H9 (cell line): ENCODE data around the gene BAG3. TPM values are rescaled to one million over a fixed set of nuclear protein-coding genes. Genes with fewer than 3 reads are reported as not detected.

ENCODE experiments used
- DNase-seq: peaks from one replicate; pipeline ENCODE4 v3.0.0-alpha.2; 2017
- H2AFZ ChIP-seq: one replicate; pipeline ENCODE4 v1.6.1; 2013; ENCODE audit warnings: mild to moderate bottlenecking, low read length, control low read depth, moderate library complexity
- H2AK5ac ChIP-seq: 2 replicates; pipeline ENCODE4 v1.6.1; 2013; ENCODE audit warnings: low read length, control low read depth, mixed read lengths; ENCODE audit not compliant: insufficient read length
- H2BK120ac ChIP-seq: one replicate; pipeline ENCODE4 v1.6.1; 2013; ENCODE audit warnings: low read depth, mild to moderate bottlenecking, low read length, control low read depth, inconsistent platforms; ENCODE audit not compliant: poor library complexity, severe bottlenecking
- H2BK12ac ChIP-seq: 2 replicates; pipeline ENCODE4 v1.6.1; 2013; ENCODE audit warnings: low read length, control low read depth, mixed read lengths, low read depth; ENCODE audit not compliant: insufficient read length
- H2BK15ac ChIP-seq: 2 replicates; pipeline ENCODE4 v1.6.1; 2013; ENCODE audit warnings: low read depth, low read length, control low read depth
- H2BK20ac ChIP-seq: one replicate; pipeline ENCODE4 v1.6.1; 2013; ENCODE audit warnings: low read depth, mild to moderate bottlenecking, low read length, control low read depth, inconsistent platforms; ENCODE audit not compliant: poor library complexity, severe bottlenecking
- H2BK5ac ChIP-seq: 2 replicates; pipeline ENCODE4 v1.6.1; 2013; ENCODE audit warnings: low read length, control low read depth, mixed read lengths; ENCODE audit not compliant: insufficient read length
- H3K14ac ChIP-seq: 2 replicates; pipeline ENCODE4 v1.6.1; 2013; ENCODE audit warnings: low read length, control low read depth; ENCODE audit not compliant: insufficient read depth
- H3K18ac ChIP-seq: 2 replicates; pipeline ENCODE4 v1.6.1; 2013; ENCODE audit warnings: low read depth, mild to moderate bottlenecking, mixed read lengths, low read length, control low read depth; ENCODE audit not compliant: insufficient read length
- H3K23ac ChIP-seq: 2 replicates; pipeline ENCODE4 v1.6.1; 2013; ENCODE audit warnings: low read length, control low read depth, mixed read lengths, low read depth; ENCODE audit not compliant: insufficient read length
- H3K23me2 ChIP-seq: 2 replicates; pipeline ENCODE4 v1.6.1; 2013; ENCODE audit warnings: low read depth, mild to moderate bottlenecking, mixed read lengths, low read length, control low read depth; ENCODE audit not compliant: insufficient read length, poor library complexity, severe bottlenecking
- H3K27ac ChIP-seq: 2 replicates; pipeline ENCODE4 v1.5.1; 2013; ENCODE audit warnings: low read length, control low read depth, mixed read lengths, low read depth; ENCODE audit not compliant: insufficient read length
- H3K27me3 ChIP-seq: 2 replicates; pipeline ENCODE4 v1.6.1; 2013; ENCODE audit warnings: low read length, control low read depth, inconsistent platforms; ENCODE audit not compliant: insufficient read depth
- H3K4ac ChIP-seq: 2 replicates; pipeline ENCODE4 v1.6.1; 2013; ENCODE audit warnings: low read depth, mild to moderate bottlenecking, control low read depth, inconsistent platforms, low read length, moderate library complexity
- H3K4me1 ChIP-seq: 2 replicates; pipeline ENCODE4 v1.6.1; 2013; ENCODE audit warnings: low read length, control low read depth, inconsistent platforms; ENCODE audit not compliant: insufficient read depth
- H3K4me2 ChIP-seq: 2 replicates; pipeline ENCODE4 v1.6.1; 2013; ENCODE audit warnings: low read length, control low read depth, mixed read lengths; ENCODE audit not compliant: insufficient read length, insufficient read depth
- H3K56ac ChIP-seq: 2 replicates; pipeline ENCODE4 v1.6.1; 2013; ENCODE audit warnings: low read depth, mild to moderate bottlenecking, mixed read lengths, low read length, control low read depth; ENCODE audit not compliant: insufficient read length
- H3K79me1 ChIP-seq: 2 replicates; pipeline ENCODE4 v1.6.1; 2013; ENCODE audit warnings: low read depth, mild to moderate bottlenecking, moderate library complexity, low read length, control low read depth, inconsistent platforms; ENCODE audit not compliant: insufficient read depth, poor library complexity, severe bottlenecking
- H3K79me2 ChIP-seq: 2 replicates; pipeline ENCODE4 v1.6.1; 2013; ENCODE audit warnings: low read length, control low read depth, inconsistent platforms; ENCODE audit not compliant: insufficient read depth
- H3K9ac ChIP-seq: 2 replicates; pipeline ENCODE4 v1.6.1; 2013; ENCODE audit warnings: low read length, control low read depth, mixed read lengths; ENCODE audit not compliant: insufficient read length; ENCODE audit errors: extremely low read depth
- H3K9me3 ChIP-seq: one replicate; pipeline ENCODE4 v1.6.1; 2013; ENCODE audit warnings: low read depth, low read length, inconsistent platforms; ENCODE audit not compliant: control insufficient read depth
- H3T11ph ChIP-seq: one replicate; pipeline ENCODE4 v1.6.1; 2013; ENCODE audit warnings: mild to moderate bottlenecking, low read length, control low read depth, inconsistent platforms
- H4K20me1 ChIP-seq: one replicate; pipeline ENCODE4 v1.6.1; 2013; ENCODE audit not compliant: control insufficient read depth, insufficient read length, insufficient read depth
- H4K5ac ChIP-seq: 2 replicates; pipeline ENCODE4 v1.6.1; 2013; ENCODE audit warnings: low read depth, mild to moderate bottlenecking, mixed read lengths, low read length, control low read depth; ENCODE audit not compliant: insufficient read length
- H4K8ac ChIP-seq: replicated peaks from 2 replicates; pipeline ENCODE4 v1.6.1; 2013; ENCODE audit warnings: low read length, control low read depth, mixed read lengths, low read depth; ENCODE audit not compliant: insufficient read length
- H4K91ac ChIP-seq: 2 replicates; pipeline ENCODE4 v1.6.1; 2013; ENCODE audit warnings: low read depth, mild to moderate bottlenecking, moderate library complexity, mixed read lengths, low read length, control low read depth; ENCODE audit not compliant: insufficient read length
- H3K27ac Mint-ChIP-seq, 3 experiments: 2 replicates in 2 of 3; 3 replicates in 1 of 3; pipeline ENCODE4 v1.8.0; 2020 to 2021; ENCODE audit warnings: mixed read lengths in 3 of 3, mild to moderate bottlenecking in 1 of 3, moderate library complexity in 1 of 3
- H3K27me3 Mint-ChIP-seq: 2 replicates; pipeline ENCODE4 v1.8.0; 2021; ENCODE audit warnings: low read depth, mild to moderate bottlenecking, moderate library complexity, mixed read lengths
- H3K36me3 Mint-ChIP-seq, 3 experiments: 2 replicates in 2 of 3; 3 replicates in 1 of 3; pipeline ENCODE4 v1.8.0; 2020 to 2021; ENCODE audit warnings: low read depth in 3 of 3, mixed read lengths in 3 of 3; ENCODE audit not compliant: insufficient read depth in 1 of 3
- H3K4me1 Mint-ChIP-seq, 2 experiments: 2 replicates each; pipeline ENCODE4 v1.8.0; 2020; ENCODE audit warnings: mixed read lengths in 2 of 2
- H3K4me3 Mint-ChIP-seq, 2 experiments: 2 replicates in 1 of 2; 3 replicates in 1 of 2; pipeline ENCODE4 v1.8.0; 2020 to 2021; ENCODE audit warnings: mild to moderate bottlenecking in 2 of 2, mixed read lengths in 2 of 2, moderate library complexity in 1 of 2
- H3K9me3 Mint-ChIP-seq, 2 experiments: 2 replicates in 1 of 2; 3 replicates in 1 of 2; pipeline ENCODE4 v1.8.0; 2020; ENCODE audit warnings: mild to moderate bottlenecking in 2 of 2, mixed read lengths in 2 of 2, moderate library complexity in 1 of 2
- CTCF ChIP-seq: fragments of 200-600 bp; sonication (generic); conservative IDR thresholded peaks from 3 replicates; pipeline ENCODE4 v1.8.0; 2021; ENCODE audit warnings: antibody characterized with exemption, mild to moderate bottlenecking
- WGBS: extraction: QIAGEN DNeasy Blood & Tissue Kit; methylation state at CpG from one replicate; pipeline ENCODE4 v1.1.7; 2013; ENCODE audit warnings: missing lambda C conversion rate, low lambda C conversion rate, mixed read lengths; ENCODE audit not compliant: insufficient read length; ENCODE audit errors: extremely low coverage; 5-methylcytosine and 5-hydroxymethylcytosine counted together
- total RNA-seq: library from RNA; stranded (reverse); gene quantifications from 2 replicates; pipeline ENCODE4 v1.2.1, GENCODE V29; 2021

BAG3 gene
- total RNA-seq, 1 experiment from 2014 or later, result 11.4 TPM

- H3T11ph ChIP-seq, result no peak overlapping the region
- no peak overlapping the region for H2BK12ac ChIP-seq
- no peak overlapping the region for H3K4me3 Mint-ChIP-seq
- H3K27ac ChIP-seq, result no peak overlapping the region
- H2BK120ac ChIP-seq, result no peak overlapping the region
- H3K27me3 Mint-ChIP-seq, result no peaks in the 10 kb centered on the region; the same call in 1 of the 2 replicates
- no peak overlapping the region for H2AFZ ChIP-seq
- H3K4me2 ChIP-seq, result no peak overlapping the region
- no peak overlapping the region for H2BK20ac ChIP-seq
- H3K79me1 ChIP-seq, result no peaks in the 10 kb centered on the region
- H3K27me3 ChIP-seq, result no peaks in the 10 kb centered on the region
- no peak overlapping the region for H3K27ac Mint-ChIP-seq
- H3K56ac ChIP-seq, result no peak overlapping the region
- no CpG with 5 or more reads among the region's 8 CpGs for WGBS
- no peak overlapping the region for H3K4ac ChIP-seq
- no peak overlapping the region for H4K8ac ChIP-seq
- DNase-seq, result no peak
- no peaks in the 10 kb centered on the region for H3K9me3 ChIP-seq
- H2BK15ac ChIP-seq, result no peak overlapping the region
- H4K20me1 ChIP-seq, result no peaks in the 10 kb centered on the region
- no peaks in the 10 kb centered on the region for H3K4me1 ChIP-seq
- no peak overlapping the region for H4K91ac ChIP-seq
- H3K14ac ChIP-seq, result no peak overlapping the region
- H3K4me1 Mint-ChIP-seq, result peaks cover 8 to 10% of the 10 kb centered on the region in 2 experiments
- H3K36me3 Mint-ChIP-seq, result no peaks in the 10 kb centered on the region
- no peak overlapping the region for H2AK5ac ChIP-seq
- no peak overlapping the region for H3K23ac ChIP-seq
- TF ChIP-seq CTCF, result no peak
- H2BK5ac ChIP-seq, result no peak overlapping the region
- H3K79me2 ChIP-seq, result no peaks in the 10 kb centered on the region
- H3K9ac ChIP-seq, result no peak overlapping the region
- H4K5ac ChIP-seq, result no peak overlapping the region
- H3K18ac ChIP-seq, result no peak overlapping the region
- no peaks in the 10 kb centered on the region for H3K23me2 ChIP-seq
- H3K9me3 Mint-ChIP-seq, result peaks cover 4 to 6% of the 10 kb centered on the region in 2 experiments; a peak in 2 of 5 replicates
Observed at GRCh38 chr10:119640875-119641526, 10.2 kb upstream of the BAG3 start.
